Cardiac fibroblast (primary cell): ENCODE results near the gene ANGEL1.

ENCODE experiments used
- DNase-seq, 2 donors: peaks; one replicate each; pipeline versions ENCODE4 v3.0.0 to v3.0.0-alpha.2; 2010; ENCODE audit warnings: low read depth in 2 of 2
- H3K4me3 ChIP-seq, 2 donors: replicated peaks in 1 of 2; 1 replicate in 1 of 2; 2 replicates in 1 of 2; pipeline ENCODE4 v1.5.1; 2011; ENCODE audit warnings: low read depth in 2 of 2, low read length in 2 of 2, mild to moderate bottlenecking in 2 of 2, moderate library complexity in 1 of 2
- TF ChIP-seq, protein P1 (sequence below): IDR thresholded peaks from one replicate; pipeline ENCODE4 v1.5.1; 2011; ENCODE audit warnings: low read depth, mild to moderate bottlenecking, low read length, inconsistent platforms

Gene ANGEL1

DNA sequence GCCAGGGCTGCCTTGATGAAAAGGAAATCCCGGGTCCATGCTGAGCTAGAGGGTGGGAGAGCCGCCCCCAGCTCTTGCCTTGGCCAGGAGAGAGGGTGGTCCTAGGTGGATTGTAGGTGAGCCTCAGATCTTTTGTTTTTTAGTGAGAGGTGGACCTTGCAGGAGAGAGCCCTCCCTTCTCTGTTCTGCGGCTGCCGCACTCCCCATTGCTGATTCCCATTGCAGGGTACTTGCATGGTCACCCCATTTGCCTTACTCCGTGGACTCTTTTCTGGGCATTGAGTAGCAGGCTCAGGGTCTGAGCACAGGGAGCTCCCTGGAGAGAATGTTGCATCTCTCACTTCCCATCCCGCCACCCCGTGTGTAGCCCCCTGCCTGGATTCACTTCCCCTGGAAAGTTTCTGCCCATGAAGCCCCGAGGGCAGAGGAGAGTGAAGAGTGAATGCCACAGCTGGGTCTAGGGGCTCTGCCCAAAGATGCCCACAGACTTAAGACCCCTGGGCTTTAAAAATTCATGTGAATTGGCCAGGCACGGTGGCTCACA, 41.2 kb downstream of the ANGEL1 start:
- TF ChIP-seq, protein P1, sequence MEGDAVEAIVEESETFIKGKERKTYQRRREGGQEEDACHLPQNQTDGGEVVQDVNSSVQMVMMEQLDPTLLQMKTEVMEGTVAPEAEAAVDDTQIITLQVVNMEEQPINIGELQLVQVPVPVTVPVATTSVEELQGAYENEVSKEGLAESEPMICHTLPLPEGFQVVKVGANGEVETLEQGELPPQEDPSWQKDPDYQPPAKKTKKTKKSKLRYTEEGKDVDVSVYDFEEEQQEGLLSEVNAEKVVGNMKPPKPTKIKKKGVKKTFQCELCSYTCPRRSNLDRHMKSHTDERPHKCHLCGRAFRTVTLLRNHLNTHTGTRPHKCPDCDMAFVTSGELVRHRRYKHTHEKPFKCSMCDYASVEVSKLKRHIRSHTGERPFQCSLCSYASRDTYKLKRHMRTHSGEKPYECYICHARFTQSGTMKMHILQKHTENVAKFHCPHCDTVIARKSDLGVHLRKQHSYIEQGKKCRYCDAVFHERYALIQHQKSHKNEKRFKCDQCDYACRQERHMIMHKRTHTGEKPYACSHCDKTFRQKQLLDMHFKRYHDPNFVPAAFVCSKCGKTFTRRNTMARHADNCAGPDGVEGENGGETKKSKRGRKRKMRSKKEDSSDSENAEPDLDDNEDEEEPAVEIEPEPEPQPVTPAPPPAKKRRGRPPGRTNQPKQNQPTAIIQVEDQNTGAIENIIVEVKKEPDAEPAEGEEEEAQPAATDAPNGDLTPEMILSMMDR: no peak
- DNase-seq: no peak
- no peak overlapping the region for H3K4me3 ChIP-seq

DNA sequence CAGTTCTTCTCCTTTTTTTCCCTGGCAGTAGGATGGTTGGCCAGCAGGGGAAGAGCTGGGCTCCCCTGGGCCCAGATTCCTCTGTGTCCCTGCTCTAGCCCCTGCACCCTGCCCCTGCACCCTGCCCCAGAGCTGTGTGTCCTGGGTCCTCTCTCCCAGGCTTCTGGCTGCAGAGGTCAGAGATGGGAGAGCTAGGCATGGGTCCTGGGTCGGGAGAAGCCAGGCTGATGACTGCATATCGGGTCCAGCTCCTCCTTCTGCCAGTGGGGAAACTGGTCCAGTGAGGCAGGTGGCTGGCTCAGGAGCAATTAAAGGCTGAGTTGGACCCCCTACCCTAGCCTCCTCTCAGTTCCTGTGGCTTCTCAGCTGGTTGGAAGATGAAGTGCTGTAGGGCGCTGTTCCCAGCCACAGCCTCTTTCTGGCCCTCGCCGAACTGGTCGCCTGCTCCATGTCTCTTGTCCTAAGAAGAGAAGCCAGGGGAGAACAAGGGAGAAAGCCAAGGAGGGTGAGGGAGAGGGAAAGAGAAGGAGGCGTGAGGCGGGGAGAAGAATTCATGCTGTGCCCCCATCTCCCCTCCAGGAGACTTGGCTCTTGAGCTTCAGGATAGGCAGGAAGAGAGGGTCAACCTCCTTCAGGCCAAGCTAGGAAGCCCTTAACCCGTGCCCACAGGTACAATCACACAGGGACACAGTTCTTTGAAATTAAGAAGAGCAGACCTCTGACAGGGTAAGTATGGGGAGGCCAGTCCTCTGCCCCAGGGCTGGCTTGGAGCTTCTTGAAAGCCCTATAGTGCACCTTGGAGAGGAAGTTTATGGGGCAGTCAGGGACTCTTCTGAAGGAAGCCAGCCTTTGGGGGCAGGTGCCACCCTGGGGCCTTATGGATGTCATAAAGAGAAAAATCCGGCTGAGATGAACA, 41.9 kb downstream of the ANGEL1 start:
- no peak for DNase-seq
- no peak overlapping the region for H3K4me3 ChIP-seq
- TF ChIP-seq, protein P1: no peak

DNA sequence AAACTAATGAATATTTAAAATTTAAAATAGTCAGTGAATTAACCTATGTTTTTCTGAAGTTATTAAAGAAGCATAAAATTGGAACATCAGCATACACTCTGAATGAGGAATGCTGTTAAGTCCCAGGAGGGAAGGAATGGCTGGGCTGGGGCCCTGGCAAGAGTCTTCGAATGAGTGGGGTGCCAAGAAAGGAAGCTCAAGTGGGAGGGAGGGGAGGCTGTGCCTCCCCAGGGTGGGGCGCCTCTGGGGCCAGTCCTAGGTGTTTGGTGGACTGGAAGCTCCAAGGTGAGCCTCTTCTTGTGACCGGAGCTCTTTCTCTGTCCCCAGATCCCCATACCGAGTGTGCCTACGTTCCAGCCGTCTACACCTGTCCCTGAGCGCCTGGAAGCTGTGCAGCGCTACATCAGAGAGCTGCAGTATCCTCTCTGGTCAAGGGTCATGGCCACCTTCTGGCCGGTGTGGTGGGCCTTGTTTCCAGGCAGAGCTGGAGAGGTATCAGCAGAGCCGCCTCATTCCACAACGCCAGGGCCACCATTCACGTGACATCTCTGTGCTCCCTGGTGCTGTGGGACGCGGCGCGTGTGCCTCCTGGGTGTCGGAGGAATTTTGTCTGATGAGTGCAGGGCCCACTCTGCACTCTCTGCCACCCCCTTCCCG, 42.9 kb downstream of the ANGEL1 start:
- DNase-seq: no peak
- TF ChIP-seq, protein P1: no peak
- H3K4me3 ChIP-seq: no peak overlapping the region

DNA sequence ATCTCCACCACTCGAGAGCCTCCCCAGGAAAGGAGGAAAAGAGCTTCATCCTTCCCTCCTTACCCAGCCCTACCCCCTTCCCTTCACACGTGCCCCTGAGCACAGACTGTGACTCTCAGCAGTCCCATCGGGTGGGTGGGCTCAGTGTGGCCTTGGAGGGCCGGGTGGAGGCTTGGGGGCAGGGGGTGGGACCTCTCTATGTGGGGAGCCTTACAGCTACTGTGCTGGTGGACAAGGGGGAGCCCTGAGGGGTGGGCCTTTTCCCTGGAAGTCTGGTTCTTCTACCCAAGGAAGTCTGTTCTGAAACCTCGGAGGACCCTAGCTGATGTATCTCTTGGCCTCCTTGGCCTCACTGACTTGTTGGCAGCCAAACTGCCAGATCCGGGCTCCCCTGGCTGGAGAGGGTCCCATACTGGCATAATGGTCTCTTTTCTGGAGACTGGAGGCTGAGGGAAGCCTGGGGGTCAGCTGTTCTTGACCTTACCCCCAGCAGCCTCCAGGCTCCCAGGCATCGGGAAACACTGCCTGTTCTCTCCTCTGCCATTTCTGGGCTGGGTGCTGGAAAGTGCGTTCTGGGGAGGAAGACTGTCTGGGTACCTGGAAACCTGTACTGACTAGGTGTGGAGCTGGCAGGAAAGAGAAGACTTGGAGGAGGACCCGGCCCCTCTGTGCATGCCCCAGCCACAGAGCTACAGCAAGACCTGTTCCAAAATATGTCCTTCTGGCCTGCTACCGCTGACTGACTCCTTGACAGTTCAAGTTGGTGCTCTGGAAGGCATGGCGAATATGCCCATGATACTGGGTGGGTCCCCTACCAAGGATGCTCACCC, 43.8 kb downstream of the ANGEL1 start:
- no peak overlapping the region for H3K4me3 ChIP-seq
- TF ChIP-seq, protein P1: no peak
- no peak for DNase-seq

DNA sequence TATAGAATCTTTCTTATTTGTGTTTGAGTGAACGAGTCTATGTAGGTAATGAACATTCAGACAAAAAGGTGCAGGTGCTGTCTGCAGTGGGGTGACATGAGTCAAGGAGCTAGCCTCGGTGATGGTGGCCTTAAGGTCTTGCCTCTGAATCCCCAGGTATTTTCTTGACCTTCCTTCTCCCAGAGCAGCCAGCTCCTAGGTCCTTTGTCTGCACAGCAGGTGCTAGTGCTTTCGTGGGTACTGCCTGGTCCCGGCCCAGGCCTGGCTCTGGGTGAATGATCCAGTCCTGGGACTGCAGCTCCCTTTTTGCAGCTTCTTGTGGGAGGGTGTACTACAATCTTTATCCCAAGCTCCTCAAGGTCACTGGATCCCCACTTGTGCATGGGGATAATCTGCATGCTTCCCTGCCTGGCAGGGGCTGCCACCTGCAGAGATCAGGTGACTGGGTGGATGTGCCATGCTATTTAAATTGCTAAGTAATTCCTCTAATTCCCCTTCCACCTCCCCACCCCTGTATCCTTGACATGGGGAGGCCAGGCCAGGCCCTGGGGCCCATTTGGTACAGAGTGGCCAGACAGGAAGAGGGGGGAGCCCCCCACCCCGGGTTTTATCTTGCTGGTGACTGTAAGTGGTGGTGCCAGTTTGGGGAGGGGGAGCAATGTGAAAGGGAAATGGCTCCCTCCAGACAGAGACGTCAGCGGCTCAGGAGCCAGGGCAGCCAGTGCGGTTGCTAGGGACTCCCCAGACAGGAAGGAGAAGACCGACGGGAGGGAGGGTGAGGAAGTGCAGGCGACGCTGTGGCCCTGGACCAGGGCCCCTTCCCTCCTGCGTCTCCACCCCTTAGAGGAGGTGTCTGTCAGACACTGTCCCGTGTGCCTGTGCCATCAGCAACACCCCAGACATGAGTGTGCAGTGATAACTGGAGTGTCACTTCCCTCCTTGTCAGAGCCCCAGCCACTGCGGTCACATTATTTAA, 44.7 kb downstream of the ANGEL1 start:
- DNase-seq: peak in 1 of 2 donors; percentile 54
- H3K4me3 ChIP-seq: no peak overlapping the region
- TF ChIP-seq, protein P1: no peak
